Endothelial cell of hepatic sinusoid (primary cell): ENCODE results near the gene ATF5.
"Not testable (repeated sequence)": the region's sequence is repeated elsewhere in the genome, so short reads cannot be mapped to it uniquely, and the experiment has no call there.

Experiments
- in situ Hi-C: cut with HindIII; loops from 2 replicates; pipeline ENCODE4 v1.10.0; 2017; ENCODE audit warnings: low sequenced_read_pairs

Gene ATF5

GRCh38 chr19:49969355-49969754 is 40.4 kb downstream of the ATF5 start:
- in situ Hi-C loops = not testable (repeated sequence)

- in situ Hi-C loops = no loop called here
These were observed 43.0 kb downstream of the ATF5 start for GRCh38 chr19:49971991-49972411.

DNA sequence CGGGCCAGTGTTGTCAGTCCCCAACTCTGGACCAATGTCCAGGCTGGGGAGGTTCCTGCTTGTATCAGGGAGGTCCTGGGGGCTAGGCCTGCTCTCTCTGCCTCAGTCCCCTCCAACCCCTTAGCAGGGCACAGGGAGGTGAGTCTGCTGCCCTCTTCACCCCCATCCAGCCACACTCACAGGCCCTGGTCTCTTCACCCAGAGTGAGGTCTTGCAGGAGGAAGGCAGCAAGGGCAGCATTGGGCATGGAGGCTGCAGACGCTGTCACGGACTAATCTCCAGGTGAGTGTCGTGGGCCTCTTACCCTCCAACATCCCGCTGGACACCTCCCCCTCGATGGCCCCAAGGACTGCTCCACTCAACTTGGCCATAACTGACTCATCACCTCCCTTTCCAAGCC is 43.8 kb downstream of the ATF5 start:
- in situ Hi-C loops = no loop called here

DNA sequence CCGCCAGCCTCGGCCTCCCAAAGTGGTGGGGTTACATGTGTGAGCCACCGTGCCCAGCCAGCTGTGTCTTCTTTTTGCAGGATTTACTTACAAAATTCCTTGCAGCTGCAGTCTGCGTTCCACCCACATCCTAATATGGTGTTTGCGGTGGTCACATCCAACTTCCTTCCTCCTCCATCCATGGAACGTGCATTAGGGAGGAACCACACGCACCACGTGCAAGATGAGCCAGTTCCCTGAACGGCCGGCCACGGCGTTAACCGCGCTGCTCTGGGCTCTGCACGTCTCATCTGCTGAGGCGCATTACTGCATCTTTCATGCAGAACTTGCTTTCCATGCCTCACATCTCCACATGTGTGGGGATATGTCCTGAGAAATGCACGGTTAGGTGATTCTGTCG is 45.0 kb downstream of the ATF5 start:
- in situ Hi-C loops = no loop called here

DNA sequence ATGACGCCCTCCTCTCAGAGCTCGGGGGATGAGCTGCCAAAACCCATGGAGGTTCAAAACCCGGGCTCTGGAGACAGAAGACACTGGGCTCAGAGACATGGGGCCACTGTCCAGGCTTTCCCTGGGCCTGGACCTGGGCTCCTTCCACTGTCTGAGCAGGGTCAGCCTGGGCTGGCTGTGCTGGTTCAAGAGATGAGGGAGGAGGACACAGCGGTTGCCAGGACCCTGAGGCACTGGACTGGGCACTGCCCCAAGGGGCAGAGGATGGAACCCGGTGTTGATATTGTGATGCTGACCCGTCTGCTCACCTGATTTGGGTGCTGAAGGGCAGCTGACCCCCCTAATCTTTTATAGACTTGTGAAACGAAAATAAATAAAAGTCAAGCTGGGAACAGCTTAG is 46.0 kb downstream of the ATF5 start:
- in situ Hi-C loops = no loop called here

DNA sequence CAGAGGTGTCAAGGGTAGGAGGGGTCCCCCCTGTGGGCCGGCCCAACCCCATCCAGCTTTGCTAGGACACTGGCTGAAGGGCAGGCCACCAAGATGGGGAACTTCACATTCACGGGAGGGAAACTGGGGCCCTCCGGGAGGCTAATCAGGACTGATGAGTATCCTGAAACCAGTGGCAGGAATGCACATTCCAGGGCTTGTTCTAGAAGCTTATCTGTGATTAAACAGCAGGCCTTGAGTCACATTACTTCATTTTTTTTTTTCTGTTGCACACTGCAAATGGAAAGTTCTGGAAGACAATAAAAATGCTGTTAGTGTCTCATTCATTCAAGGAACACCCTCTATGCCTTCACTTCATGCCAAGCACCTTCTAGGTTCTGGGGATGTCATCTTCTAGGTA is 47.5 kb downstream of the ATF5 start:
- in situ Hi-C loops = no loop called here

- in situ Hi-C loops = no loop called here
These were observed 48.1 kb downstream of the ATF5 start for GRCh38 chr19:49977076-49977475.

DNA sequence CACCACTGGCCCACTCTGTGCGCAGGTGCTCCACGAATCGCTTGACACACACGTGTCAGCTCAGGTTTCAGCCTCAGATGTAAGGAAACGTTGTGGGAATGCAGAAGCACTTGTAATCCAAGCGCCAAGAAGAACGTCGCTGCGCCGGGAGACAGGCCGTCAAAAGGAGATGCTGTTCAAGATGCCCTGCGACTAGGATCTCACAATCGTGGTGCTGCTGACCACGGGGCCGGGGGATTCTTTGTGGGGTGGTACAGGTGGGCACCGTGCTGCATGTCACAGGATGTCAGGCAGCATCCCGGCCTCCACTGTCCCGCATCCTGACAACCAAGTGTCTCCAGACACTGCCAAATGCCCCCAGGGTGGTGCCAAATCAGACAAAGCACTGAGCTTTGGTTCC is 48.9 kb downstream of the ATF5 start:
- in situ Hi-C loops = no loop called here

GRCh38 chr19:49978324-49978723 is 49.3 kb downstream of the ATF5 start:
- in situ Hi-C loops = no loop called here

DNA sequence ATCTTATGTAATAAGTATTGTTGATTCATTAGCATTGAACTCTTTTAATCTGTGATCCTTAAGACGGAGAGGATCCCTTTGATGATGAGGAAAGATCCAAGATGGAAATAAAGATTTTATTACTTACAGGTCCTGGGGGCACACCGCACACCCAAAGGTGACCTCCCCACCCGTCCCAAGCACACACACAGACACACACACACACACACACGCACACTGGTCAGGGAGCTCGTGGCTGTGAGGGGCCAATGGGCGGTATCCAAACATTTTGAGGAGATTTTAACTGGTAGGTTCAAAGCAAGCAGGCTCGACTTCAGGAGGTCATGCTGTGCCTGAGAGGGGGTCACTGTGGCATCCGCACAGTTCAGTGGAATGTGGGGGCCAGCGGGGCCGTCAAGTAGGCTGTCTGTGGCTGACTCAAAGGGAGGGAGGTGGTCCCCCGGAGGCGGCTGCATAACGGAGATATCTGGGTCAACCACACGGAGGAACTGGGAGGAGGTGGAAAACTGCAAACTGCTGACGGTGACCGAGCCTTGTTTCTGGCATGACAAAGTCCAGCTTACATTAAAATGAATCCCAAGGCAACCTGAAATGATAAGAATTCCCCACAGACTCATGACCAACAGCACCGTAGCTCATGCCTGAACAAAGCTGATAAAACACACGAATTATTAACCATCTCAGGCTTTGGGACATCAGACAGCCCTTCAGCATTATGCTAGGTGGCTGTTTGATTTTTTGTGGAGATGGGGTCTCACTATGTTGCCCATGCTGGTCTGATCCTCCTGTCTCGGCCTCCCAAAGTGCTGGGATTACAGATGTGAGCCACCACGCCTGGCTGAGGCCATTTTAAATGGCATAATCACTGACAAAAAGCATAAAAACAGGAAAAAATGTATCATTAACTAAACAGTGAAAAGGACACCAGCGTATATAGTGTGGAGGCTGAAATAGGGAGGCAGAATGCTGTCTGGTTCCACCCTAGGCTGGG is 52.9 kb downstream of the ATF5 start:
- in situ Hi-C loops = no loop called here
